ENCODE results near the gene P2RX3.

Gene P2RX3

DNA sequence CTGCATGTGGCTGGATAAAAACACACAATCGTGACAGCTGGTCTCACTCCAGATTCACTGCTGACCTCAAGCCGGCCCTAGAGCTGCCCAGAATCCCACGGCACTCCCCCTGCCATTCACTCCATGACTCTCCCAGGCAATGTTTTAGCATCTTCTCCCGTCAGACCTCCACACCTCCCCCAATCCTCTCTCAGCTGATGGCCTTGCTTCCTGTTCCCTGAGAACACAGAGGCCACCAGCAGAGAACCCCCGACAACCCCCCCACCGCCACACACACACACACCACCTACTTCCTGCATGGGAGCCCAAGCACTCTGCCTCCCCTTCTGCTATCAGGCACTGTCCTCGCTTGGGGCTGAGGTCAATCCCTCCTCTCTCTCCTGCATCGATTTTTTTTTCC, 22.7 kb upstream of the P2RX3 start:
- Histone ChIP-seq H3K27ac (ENCODE audit: low read depth, low read length) (peak overlapping the region; percentile 66), H3K9ac (ENCODE audit: low read length in 5 of 5) (peak overlapping the region in 1 of 5 donors; percentile 40), H3K36me3 (ENCODE audit: control insufficient read depth in 5 of 5, insufficient read depth in 5 of 5, low read length in 5 of 5) (peaks cover 0 to 75% (median 65%) of the 10 kb centered on the region in 5 donors), H3K9me3 (ENCODE audit: control insufficient read depth in 5 of 5, low read length in 5 of 5) (no peaks in the 10 kb centered on the region), H3K4me1 (ENCODE audit: control insufficient read depth in 5 of 5, insufficient read depth in 5 of 5, low read length in 5 of 5) (peaks cover 38 to 94% (median 91%) of the 10 kb centered on the region in 5 donors), H3K4me3 (ENCODE audit: low read depth in 1 of 5, low read length in 5 of 5) (no peak overlapping the region), H3K27me3 (ENCODE audit: control insufficient read depth in 5 of 5, insufficient read depth in 4 of 5, low read length in 5 of 5) (no peaks in the 10 kb centered on the region)

GRCh38 chr11:57316017-57316416, 22.1 kb upstream of the P2RX3 start:
- Histone ChIP-seq H3K9ac (ENCODE audit: low read length in 5 of 5) (peak overlapping the region in 2 of 5 donors; percentile 30 to 40), H3K27me3 (ENCODE audit: control insufficient read depth in 5 of 5, insufficient read depth in 4 of 5, low read length in 5 of 5) (no peaks in the 10 kb centered on the region), H3K4me1 (ENCODE audit: control insufficient read depth in 5 of 5, insufficient read depth in 5 of 5, low read length in 5 of 5) (peaks cover 36 to 94% (median 91%) of the 10 kb centered on the region in 5 donors), H3K36me3 (ENCODE audit: control insufficient read depth in 5 of 5, insufficient read depth in 5 of 5, low read length in 5 of 5) (peaks cover 0 to 75% (median 64%) of the 10 kb centered on the region in 5 donors), H3K27ac (ENCODE audit: low read depth, low read length) (peak overlapping the region; percentile 66), H3K9me3 (ENCODE audit: control insufficient read depth in 5 of 5, low read length in 5 of 5) (no peaks in the 10 kb centered on the region), H3K4me3 (ENCODE audit: low read depth in 1 of 5, low read length in 5 of 5) (peak overlapping the region in 2 of 5 donors; percentile 23)

DNA sequence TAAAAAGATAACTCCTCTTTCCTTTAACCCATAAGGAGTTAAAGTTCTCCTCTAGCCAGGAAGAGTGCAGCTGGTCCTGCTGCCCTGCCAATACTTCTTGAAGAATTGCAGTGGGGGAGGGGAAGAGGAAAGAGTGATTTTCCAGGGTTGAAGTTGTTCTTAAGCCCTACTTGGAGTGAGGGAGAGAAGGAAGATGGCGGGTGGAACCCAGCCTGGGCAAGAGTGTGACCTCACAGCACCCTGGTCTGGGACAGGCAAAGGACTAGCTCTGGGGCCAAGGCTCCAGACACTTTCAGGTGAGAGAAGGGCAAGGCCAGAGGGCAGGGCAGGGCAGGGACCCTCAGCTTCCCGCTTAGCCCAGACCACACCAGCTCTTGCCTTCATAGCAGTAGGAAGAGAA, 20.0 kb upstream of the P2RX3 start:
- Histone ChIP-seq H3K27me3 (ENCODE audit: control insufficient read depth in 5 of 5, insufficient read depth in 4 of 5, low read length in 5 of 5) (peaks cover 0 to 4% (median 0%) of the 10 kb centered on the region in 5 donors), H3K4me3 (ENCODE audit: low read depth in 1 of 5, low read length in 5 of 5) (peak overlapping the region in 4 of 5 donors; percentile 25 to 49 (median 32)), H3K36me3 (ENCODE audit: control insufficient read depth in 5 of 5, insufficient read depth in 5 of 5, low read length in 5 of 5) (peaks cover 0 to 65% (median 53%) of the 10 kb centered on the region in 5 donors), H3K9me3 (ENCODE audit: control insufficient read depth in 5 of 5, low read length in 5 of 5) (no peaks in the 10 kb centered on the region), H3K4me1 (ENCODE audit: control insufficient read depth in 5 of 5, insufficient read depth in 5 of 5, low read length in 5 of 5) (peaks cover 37 to 96% (median 92%) of the 10 kb centered on the region in 5 donors), H3K27ac (ENCODE audit: low read depth, low read length) (peak overlapping the region; percentile 66), H3K9ac (ENCODE audit: low read length in 5 of 5) (peak overlapping the region in 1 of 5 donors; percentile 31)

- Histone ChIP-seq H3K4me1 (ENCODE audit: control insufficient read depth in 5 of 5, insufficient read depth in 5 of 5, low read length in 5 of 5) (peaks cover 37 to 89% (median 84%) of the 10 kb centered on the region in 5 donors), H3K27ac (ENCODE audit: low read depth, low read length) (peak overlapping the region; percentile 96)
Measured at GRCh38 chr11:57320067-57320718, 18.0 kb upstream of the P2RX3 start.

GRCh38 chr11:57320719-57321387, 17.3 kb upstream of the P2RX3 start:
- H3K27ac ChIP-seq (ENCODE audit: low read depth, low read length): peak overlapping the region; percentile 96
- H3K4me1 ChIP-seq (ENCODE audit: control insufficient read depth in 5 of 5, insufficient read depth in 5 of 5, low read length in 5 of 5): peaks cover 44 to 89% (median 84%) of the 10 kb centered on the region in 5 donors
- peaks cover 0 to 4% (median 0%) of the 10 kb centered on the region in 5 donors for H3K27me3 ChIP-seq (ENCODE audit: control insufficient read depth in 5 of 5, insufficient read depth in 4 of 5, low read length in 5 of 5)
- peaks cover 0 to 39% (median 30%) of the 10 kb centered on the region in 5 donors for H3K36me3 ChIP-seq (ENCODE audit: control insufficient read depth in 5 of 5, insufficient read depth in 5 of 5, low read length in 5 of 5)
- H3K9ac ChIP-seq (ENCODE audit: low read length in 5 of 5): peak overlapping the region; percentile 41 to 97 (median 60)
- peak overlapping the region; percentile 60 to 85 (median 80) for H3K4me3 ChIP-seq (ENCODE audit: low read depth in 1 of 5, low read length in 5 of 5)
- no peaks in the 10 kb centered on the region for H3K9me3 ChIP-seq (ENCODE audit: control insufficient read depth in 5 of 5, low read length in 5 of 5)

More at GRCh38 chr11:57320067-57320718, 18.0 kb upstream of the P2RX3 start:
- H3K4me3 ChIP-seq (ENCODE audit: low read depth in 1 of 5, low read length in 5 of 5): peak overlapping the region in 4 of 5 donors; percentile 27 to 80 (median 40)
- H3K9me3 ChIP-seq (ENCODE audit: control insufficient read depth in 5 of 5, low read length in 5 of 5): no peaks in the 10 kb centered on the region
- peaks cover 0 to 4% (median 0%) of the 10 kb centered on the region in 5 donors for H3K27me3 ChIP-seq (ENCODE audit: control insufficient read depth in 5 of 5, insufficient read depth in 4 of 5, low read length in 5 of 5)
- H3K36me3 ChIP-seq (ENCODE audit: control insufficient read depth in 5 of 5, insufficient read depth in 5 of 5, low read length in 5 of 5): peaks cover 0 to 45% (median 33%) of the 10 kb centered on the region in 5 donors
- H3K9ac ChIP-seq (ENCODE audit: low read length in 5 of 5): peak overlapping the region in 4 of 5 donors; percentile 6 to 91 (median 53)

- Histone ChIP-seq H3K27ac (ENCODE audit: low read depth, low read length) (peak overlapping the region; percentile 96), H3K36me3 (ENCODE audit: control insufficient read depth in 5 of 5, insufficient read depth in 5 of 5, low read length in 5 of 5) (peaks cover 0 to 39% (median 25%) of the 10 kb centered on the region in 5 donors), H3K27me3 (ENCODE audit: control insufficient read depth in 5 of 5, insufficient read depth in 4 of 5, low read length in 5 of 5) (peaks cover 0 to 4% (median 0%) of the 10 kb centered on the region in 5 donors), H3K4me1 (ENCODE audit: control insufficient read depth in 5 of 5, insufficient read depth in 5 of 5, low read length in 5 of 5) (peaks cover 39 to 89% (median 83%) of the 10 kb centered on the region in 5 donors), H3K9ac (ENCODE audit: low read length in 5 of 5) (peak overlapping the region; percentile 41 to 97 (median 82)), H3K4me3 (ENCODE audit: low read depth in 1 of 5, low read length in 5 of 5) (peak overlapping the region; percentile 60 to 85 (median 80)), H3K9me3 (ENCODE audit: control insufficient read depth in 5 of 5, low read length in 5 of 5) (no peaks in the 10 kb centered on the region)
Measured at GRCh38 chr11:57321388-57322255, 16.5 kb upstream of the P2RX3 start.

- H3K9me3 ChIP-seq (ENCODE audit: control insufficient read depth in 5 of 5, low read length in 5 of 5): no peaks in the 10 kb centered on the region
- peak overlapping the region; percentile 96 for H3K27ac ChIP-seq (ENCODE audit: low read depth, low read length)
- peaks cover 0 to 4% (median 0%) of the 10 kb centered on the region in 5 donors for H3K27me3 ChIP-seq (ENCODE audit: control insufficient read depth in 5 of 5, insufficient read depth in 4 of 5, low read length in 5 of 5)
- peaks cover 0 to 39% (median 25%) of the 10 kb centered on the region in 5 donors for H3K36me3 ChIP-seq (ENCODE audit: control insufficient read depth in 5 of 5, insufficient read depth in 5 of 5, low read length in 5 of 5)
- H3K4me3 ChIP-seq (ENCODE audit: low read depth in 1 of 5, low read length in 5 of 5): peak overlapping the region; percentile 80 to 95 (median 85)
- peak overlapping the region; percentile 57 to 97 (median 82) for H3K9ac ChIP-seq (ENCODE audit: low read length in 5 of 5)
- H3K4me1 ChIP-seq (ENCODE audit: control insufficient read depth in 5 of 5, insufficient read depth in 5 of 5, low read length in 5 of 5): peaks cover 34 to 81% (median 76%) of the 10 kb centered on the region in 5 donors
Measured at GRCh38 chr11:57322256-57323166, 15.6 kb upstream of the P2RX3 start.

DNA sequence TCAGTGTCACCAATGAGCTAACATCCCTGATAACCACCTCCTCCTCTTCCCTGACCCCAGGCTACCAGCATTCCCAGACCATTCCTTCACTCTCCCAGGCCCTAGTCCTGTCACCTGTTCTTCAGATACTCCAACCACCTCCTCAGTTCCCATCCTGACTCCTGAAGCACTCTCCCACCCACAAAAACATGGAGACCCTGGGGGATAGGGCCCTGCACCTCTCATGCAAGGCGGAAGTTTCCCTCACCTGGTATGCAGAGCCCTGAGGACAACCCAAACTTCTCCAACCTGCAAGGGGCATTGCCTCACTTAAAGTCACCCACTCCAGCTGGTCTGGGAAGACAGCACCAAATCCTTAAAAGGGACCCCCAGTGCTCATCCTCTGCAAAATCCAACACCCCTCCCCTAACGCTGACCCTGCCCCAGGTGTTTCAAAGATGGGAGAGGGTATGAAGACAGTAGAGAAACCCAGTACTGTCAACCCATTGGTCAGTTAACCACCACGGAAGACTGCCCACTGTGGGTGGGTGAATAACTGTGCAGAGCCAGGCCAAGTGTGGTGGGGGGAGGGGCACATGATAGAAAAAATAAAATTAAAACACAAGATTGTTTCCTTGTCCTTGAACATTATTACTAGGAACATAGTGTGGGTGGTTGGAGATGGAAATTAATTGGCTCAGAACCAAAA, 14.8 kb upstream of the P2RX3 start:
- H3K9me3 ChIP-seq (ENCODE audit: control insufficient read depth in 5 of 5, low read length in 5 of 5): no peaks in the 10 kb centered on the region
- H3K36me3 ChIP-seq (ENCODE audit: control insufficient read depth in 5 of 5, insufficient read depth in 5 of 5, low read length in 5 of 5): peaks cover 3 to 40% (median 26%) of the 10 kb centered on the region in 5 donors
- H3K27me3 ChIP-seq (ENCODE audit: control insufficient read depth in 5 of 5, insufficient read depth in 4 of 5, low read length in 5 of 5): peaks cover 0 to 4% (median 0%) of the 10 kb centered on the region in 5 donors
- peaks cover 26 to 73% (median 68%) of the 10 kb centered on the region in 5 donors for H3K4me1 ChIP-seq (ENCODE audit: control insufficient read depth in 5 of 5, insufficient read depth in 5 of 5, low read length in 5 of 5)
- peak overlapping the region; percentile 96 for H3K27ac ChIP-seq (ENCODE audit: low read depth, low read length)
- peak overlapping the region; percentile 80 to 95 (median 85) for H3K4me3 ChIP-seq (ENCODE audit: low read depth in 1 of 5, low read length in 5 of 5)
- peak overlapping the region; percentile 67 to 97 (median 86) for H3K9ac ChIP-seq (ENCODE audit: low read length in 5 of 5)

Data from subcutaneous abdominal adipose tissue (tissue), 5 donors.